BJ (cell line): ENCODE data around the gene NCAPG. TPM values are rescaled to one million over a fixed set of nuclear protein-coding genes. Genes with fewer than 3 reads are reported as not detected.
"Not testable (repeated sequence)": the region's sequence is repeated elsewhere in the genome, so short reads cannot be mapped to it uniquely, and the experiment has no call there.

ENCODE experiments used
- CTCF ChIA-PET: fragments of 350-600 bp; formaldehyde crosslinking; extraction: SDS; loops from one replicate; lab custom pipeline; 2021; ENCODE audit warnings: antibody characterized with exemption, inconsistent platforms; lab: Yijun Ruan, JAX
- POLR2A ChIA-PET: fragments of 300-600 bp; sonication (Branson Sonifier 250); formaldehyde crosslinking; extraction: SDS; loops from one replicate; lab custom pipeline; 2021; ENCODE audit warnings: antibody characterized with exemption; lab: Charles Lee
- DNase-seq: peaks from one replicate; pipeline ENCODE4 v3.0.0-alpha.2; 2011; ENCODE audit warnings: low read depth
- H3K27me3 ChIP-seq: 2 replicates; pipeline ENCODE4 v1.6.0; 2011; ENCODE audit warnings: low read length; ENCODE audit not compliant: control insufficient read depth, insufficient read depth
- H3K36me3 ChIP-seq: 2 replicates; pipeline ENCODE4 v1.5.1; 2011; ENCODE audit warnings: low read length; ENCODE audit not compliant: control insufficient read depth, insufficient read depth
- H3K4me3 ChIP-seq: 2 replicates; pipeline ENCODE4 v1.5.1; 2011; ENCODE audit warnings: low read depth, mild to moderate bottlenecking, control low read depth, low read length
- polyA plus RNA-seq: library from polyadenylated mRNA; depleted of rRNA; stranded (reverse); fragments of >200 nt; gene quantifications from 2 replicates; pipeline ENCODE4 v1.2.3, GENCODE V29; 2011
- TF ChIP-seq, protein P1 (sequence below): IDR thresholded peaks from 2 replicates; pipeline ENCODE4 v1.5.1; 2011; ENCODE audit warnings: low read depth, mild to moderate bottlenecking, control low read depth, inconsistent platforms, low read length, moderate library complexity; ENCODE audit not compliant: insufficient read depth

The NCAPG gene
- polyA plus RNA-seq, 1 experiment = 7.8 TPM

DNA sequence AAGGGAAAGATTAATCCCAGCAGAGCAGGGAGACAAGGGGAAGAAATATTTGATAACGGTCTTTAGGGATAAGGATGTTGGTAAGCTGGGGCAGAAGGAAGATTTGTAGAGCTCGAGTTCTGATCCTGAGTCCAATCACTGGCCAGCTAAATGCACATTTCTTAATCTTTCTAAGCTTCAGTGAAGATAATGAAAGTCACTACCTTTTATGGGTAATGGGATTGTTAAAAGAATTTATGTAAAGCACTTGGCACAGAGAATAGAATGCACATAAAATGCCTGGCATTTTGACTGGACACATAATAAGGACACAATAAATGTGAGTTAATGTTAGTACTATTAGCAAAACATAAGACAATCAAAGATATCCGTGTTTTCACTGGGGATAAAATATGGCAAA lies 43.3 kb downstream of the NCAPG start:
- POLR2A ChIA-PET = no interaction called here
- H3K36me3 ChIP-seq = no peaks in the 10 kb centered on the region
- DNase-seq = no peak
- CTCF ChIA-PET = no interaction called here
- no peak overlapping the region for H3K4me3 ChIP-seq
- H3K27me3 ChIP-seq = no peaks in the 10 kb centered on the region
- TF ChIP-seq, protein P1, sequence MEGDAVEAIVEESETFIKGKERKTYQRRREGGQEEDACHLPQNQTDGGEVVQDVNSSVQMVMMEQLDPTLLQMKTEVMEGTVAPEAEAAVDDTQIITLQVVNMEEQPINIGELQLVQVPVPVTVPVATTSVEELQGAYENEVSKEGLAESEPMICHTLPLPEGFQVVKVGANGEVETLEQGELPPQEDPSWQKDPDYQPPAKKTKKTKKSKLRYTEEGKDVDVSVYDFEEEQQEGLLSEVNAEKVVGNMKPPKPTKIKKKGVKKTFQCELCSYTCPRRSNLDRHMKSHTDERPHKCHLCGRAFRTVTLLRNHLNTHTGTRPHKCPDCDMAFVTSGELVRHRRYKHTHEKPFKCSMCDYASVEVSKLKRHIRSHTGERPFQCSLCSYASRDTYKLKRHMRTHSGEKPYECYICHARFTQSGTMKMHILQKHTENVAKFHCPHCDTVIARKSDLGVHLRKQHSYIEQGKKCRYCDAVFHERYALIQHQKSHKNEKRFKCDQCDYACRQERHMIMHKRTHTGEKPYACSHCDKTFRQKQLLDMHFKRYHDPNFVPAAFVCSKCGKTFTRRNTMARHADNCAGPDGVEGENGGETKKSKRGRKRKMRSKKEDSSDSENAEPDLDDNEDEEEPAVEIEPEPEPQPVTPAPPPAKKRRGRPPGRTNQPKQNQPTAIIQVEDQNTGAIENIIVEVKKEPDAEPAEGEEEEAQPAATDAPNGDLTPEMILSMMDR = no peak

DNA sequence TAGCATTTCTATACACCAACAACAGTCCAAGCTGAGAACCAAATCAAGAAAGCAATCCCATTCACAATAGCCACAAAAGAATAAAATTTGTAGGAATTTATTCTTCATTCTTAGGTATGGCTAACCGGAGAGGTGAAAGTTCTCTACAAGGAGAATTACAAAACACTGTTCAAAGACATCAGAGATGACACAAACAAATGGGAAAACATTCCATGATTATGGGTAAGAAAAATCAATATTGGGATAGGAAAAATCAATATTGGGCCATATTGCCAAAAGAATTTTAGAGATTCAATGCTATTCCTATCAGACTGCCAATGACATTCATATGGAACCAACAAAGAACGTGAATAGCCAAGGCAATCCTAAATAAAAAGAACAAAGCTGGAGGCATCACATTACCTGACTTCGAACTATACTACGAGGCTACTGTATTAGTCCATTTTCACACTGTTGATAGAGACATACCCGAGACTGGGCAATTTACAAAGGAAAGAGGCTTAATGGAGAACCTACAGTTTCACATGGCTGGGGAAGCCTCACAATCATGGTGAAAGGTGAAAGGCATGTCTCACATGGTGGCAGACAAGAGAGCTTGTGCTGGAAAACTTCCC lies 49.1 kb downstream of the NCAPG start:
- H3K4me3 ChIP-seq = no peak overlapping the region
- no peaks in the 10 kb centered on the region for H3K36me3 ChIP-seq
- ChIA-PET CTCF (no interaction called here), POLR2A (no interaction called here)
- TF ChIP-seq, protein P1 = no peak
- H3K27me3 ChIP-seq = no peaks in the 10 kb centered on the region
- no peak for DNase-seq

DNA sequence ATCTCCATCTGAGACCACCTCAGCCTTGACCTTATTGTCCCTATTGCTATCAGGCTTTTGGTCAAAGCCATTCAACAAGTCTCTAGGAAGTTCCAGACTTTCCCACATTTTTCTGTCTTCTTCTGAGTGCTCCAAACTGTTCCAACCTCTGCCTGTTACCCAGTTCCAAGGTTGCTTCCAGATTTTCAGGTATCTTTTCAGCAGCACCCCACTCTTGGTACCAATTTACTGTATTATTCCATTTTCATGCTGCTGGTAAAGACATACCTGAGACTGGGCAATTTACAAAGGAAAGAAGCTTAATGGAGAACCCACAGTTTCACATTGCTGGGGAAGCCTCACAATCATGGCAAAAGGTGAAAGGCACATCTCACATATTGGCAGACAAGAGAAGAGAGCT lies 51.1 kb downstream of the NCAPG start:
- POLR2A ChIA-PET, H3K4me3 ChIP-seq, H3K27me3 ChIP-seq, H3K36me3 ChIP-seq, CTCF ChIA-PET, DNase-seq: not testable (repeated sequence)

DNA sequence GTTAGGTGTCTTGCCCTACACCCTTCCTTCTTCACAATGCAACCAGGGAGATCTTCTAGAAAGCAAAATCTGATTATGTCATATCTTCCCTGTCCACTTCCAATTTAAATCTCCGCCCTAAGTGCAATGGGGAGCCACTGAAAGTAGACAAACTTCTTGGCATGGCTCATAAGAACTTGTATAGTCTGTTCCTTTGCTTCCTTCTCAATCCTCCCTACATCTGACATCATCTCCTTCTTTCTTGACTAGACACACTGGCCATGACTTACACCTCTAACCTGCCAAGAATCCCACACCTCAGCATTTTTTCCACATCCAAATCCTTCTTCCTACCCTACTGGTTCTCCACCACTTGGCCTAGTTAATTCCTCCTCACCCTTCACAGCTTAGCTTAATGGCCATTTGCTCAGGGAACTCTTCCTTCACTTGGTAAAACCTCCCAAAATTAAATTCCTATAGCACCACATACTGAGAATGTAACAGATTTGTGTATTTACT lies 55.1 kb downstream of the NCAPG start:
- no peaks in the 10 kb centered on the region for H3K27me3 ChIP-seq
- POLR2A ChIA-PET = interaction anchor here (0.7 kb wide), 1 partner anchor 372 kb away, joined by 6 read pairs; no protein-coding TSS in a partner anchor
- no peaks in the 10 kb centered on the region for H3K36me3 ChIP-seq
- no peak for DNase-seq
- CTCF ChIA-PET = no interaction called here
- TF ChIP-seq, protein P1 = no peak
- H3K4me3 ChIP-seq = no peak overlapping the region

DNA sequence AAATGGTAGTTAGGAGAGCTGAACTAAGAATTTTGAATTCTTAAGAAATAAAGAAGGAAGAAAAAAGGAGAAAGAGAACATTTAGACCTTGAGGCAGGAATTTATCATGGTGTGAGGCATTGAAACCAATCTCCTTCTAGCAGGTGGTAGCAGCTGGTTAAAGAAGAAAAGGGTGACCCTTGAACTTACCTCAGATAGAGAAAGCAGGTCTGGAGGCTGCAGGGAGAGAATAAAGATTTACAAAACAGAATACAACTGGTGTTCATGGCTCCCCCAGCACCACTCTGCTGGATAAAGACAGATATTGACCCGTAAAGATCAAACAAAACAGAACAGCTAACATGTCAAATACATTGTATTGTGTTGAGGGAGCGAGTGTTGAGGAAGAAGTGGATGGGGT lies 56.0 kb downstream of the NCAPG start:
- TF ChIP-seq, protein P1 = no peak
- DNase-seq = no peak
- no peaks in the 10 kb centered on the region for H3K27me3 ChIP-seq
- H3K4me3 ChIP-seq = no peak overlapping the region
- ChIA-PET POLR2A (no interaction called here), CTCF (no interaction called here)
- no peaks in the 10 kb centered on the region for H3K36me3 ChIP-seq

DNA sequence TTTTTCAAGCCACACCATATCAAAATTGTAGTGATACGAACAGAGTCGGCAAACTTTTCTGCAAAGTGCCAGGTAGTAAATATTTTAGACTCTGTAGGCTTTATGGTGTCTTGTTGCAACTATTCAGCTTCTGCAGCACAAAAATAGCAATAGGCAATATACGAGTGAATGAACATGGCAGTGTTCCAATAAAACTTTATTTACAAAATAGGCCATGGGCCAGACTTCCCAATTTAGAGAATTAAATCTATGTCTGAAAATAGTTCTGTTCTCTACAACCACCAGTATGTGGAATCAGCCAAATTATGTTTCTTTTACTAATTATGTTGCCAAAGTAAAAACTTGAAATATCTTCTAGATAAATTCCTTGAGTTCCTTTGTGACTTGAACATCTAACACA lies 56.5 kb downstream of the NCAPG start:
- Histone ChIP-seq H3K4me3 (no peak overlapping the region), H3K27me3 (no peaks in the 10 kb centered on the region), H3K36me3 (no peaks in the 10 kb centered on the region)
- ChIA-PET POLR2A (no interaction called here), CTCF (no interaction called here)
- TF ChIP-seq, protein P1 = no peak
- no peak for DNase-seq
